Left lung (tissue), 10 donors: ENCODE data around the gene FREM1. TPM values are rescaled to one million over a fixed set of nuclear protein-coding genes. Genes with fewer than 3 reads are reported as not detected.

Experiments used
- ATAC-seq: fragments of 200-7000 bp; cut with Tn5 transposase; one replicate; pipeline ENCODE4 v1.9.1; 2020; ENCODE audit warnings: moderate library complexity
- DNase-seq, 4 donors: peaks; one replicate each; pipeline ENCODE4 v3.0.0-alpha.2; 2013 to 2020
- H3K27ac ChIP-seq, 2 donors: fragments of 200-600 bp; sonication (generic) in 1 of 2; one replicate each; pipeline versions ENCODE4 v1.5.0 to v1.8.0; 2020 to 2021
- H3K27me3 ChIP-seq, 2 donors: fragments of 200-600 bp; sonication (generic) in 1 of 2; one replicate each; pipeline versions ENCODE4 v1.5.0 to v1.8.0; 2020 to 2021
- H3K36me3 ChIP-seq, 2 donors: fragments of 200-600 bp; sonication (generic) in 1 of 2; one replicate each; pipeline versions ENCODE4 v1.5.0 to v1.8.0; 2020 to 2021
- H3K4me1 ChIP-seq, 2 donors: fragments of 200-600 bp; one replicate each; pipeline ENCODE4 v1.8.0; 2021
- H3K4me3 ChIP-seq, 2 donors: fragments of 200-600 bp; sonication (generic) in 1 of 2; one replicate each; pipeline versions ENCODE4 v1.5.0 to v1.8.0; 2020 to 2021; ENCODE audit warnings: mild to moderate bottlenecking in 1 of 2
- H3K9me3 ChIP-seq, 2 donors: fragments of 200-600 bp; sonication (generic) in 1 of 2; one replicate each; pipeline versions ENCODE4 v1.5.0 to v1.8.0; 2020 to 2021
- CTCF ChIP-seq, 2 donors: fragments of 200-600 bp; sonication (generic) in 1 of 2; IDR thresholded peaks; one replicate each; pipeline versions ENCODE4 v1.5.0 to v1.8.0; 2021; ENCODE audit warnings: antibody characterized with exemption in 2 of 2
- intact Hi-C, 2 donors: fragments of 100-400 bp; cut with DNase I; formaldehyde crosslinking; loops; one replicate each; pipeline versions ENCODE4 v1.11.2 to v1.14.2; 2022
- polyA plus RNA-seq, 6 donors: library from polyadenylated mRNA; unstranded; fragments of 120-200 nt; gene quantifications; one replicate each; pipeline ENCODE4 v1.2.1, GENCODE V29; 2013; ENCODE audit not compliant: insufficient read length in 6 of 6
- total RNA-seq, 2 donors: library from RNA; stranded (reverse); fragmentation: NEBNext Ultra II Directional; extraction: Animal tissue kit (Norgen Biotek cat#: 25700); gene quantifications; one replicate each; pipeline ENCODE4 v1.2.1, GENCODE V29; 2021
- donor health status: DM: no; HTN: yes; CAD: no.
- donor health status: DM: no; HTN: no; CAD: no.

FREM1 gene
- total and polyA plus RNA-seq, 8 donors = 2.4 to 104 (median 66.4) TPM

- no peak for TF ChIP-seq CTCF (IDR thresholded peaks at IDR 0.05)
- H3K4me1 ChIP-seq = no peaks in the 10 kb centered on the region
- no peaks in the 10 kb centered on the region for H3K27me3 ChIP-seq
- intact Hi-C loops = no loop called here
- DNase-seq (no peak), ATAC-seq (no peak)
- H3K36me3 ChIP-seq = no peaks in the 10 kb centered on the region
- no peak overlapping the region for H3K27ac ChIP-seq
- no peaks in the 10 kb centered on the region for H3K9me3 ChIP-seq
- no peak overlapping the region for H3K4me3 ChIP-seq
Observed at GRCh38 chr9:14911046-14911445, 818 bp upstream of the FREM1 start.

DNA sequence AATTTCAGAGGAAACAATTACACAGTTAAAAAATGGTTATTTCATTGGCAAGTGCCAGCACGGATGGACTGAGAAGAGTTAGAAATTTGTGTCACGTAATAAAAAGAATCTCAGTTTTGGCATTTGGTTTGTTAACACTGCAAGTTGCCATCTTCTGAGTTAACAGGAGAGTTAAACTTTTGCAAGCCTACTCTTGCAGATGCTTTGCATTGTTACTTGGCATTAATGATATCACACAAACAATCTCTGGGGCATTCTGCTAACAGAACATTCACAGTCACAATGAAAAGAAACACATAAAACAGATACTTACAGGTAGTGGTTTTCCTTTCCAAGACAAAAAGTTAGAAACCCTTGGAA lies 647 bp downstream of the FREM1 start:
- Histone ChIP-seq H3K27ac (peak overlapping the region in 1 of 2 donors; percentile 50), H3K9me3 (no peaks in the 10 kb centered on the region), H3K4me1 (no peaks in the 10 kb centered on the region), H3K27me3 (no peaks in the 10 kb centered on the region), H3K4me3 (no peak overlapping the region), H3K36me3 (no peaks in the 10 kb centered on the region)
- intact Hi-C loops = no loop called here
- DNase-seq (peak in 1 of 4 donors; percentile 34), ATAC-seq (peak; percentile 17)
- no peak for TF ChIP-seq CTCF (IDR thresholded peaks at IDR 0.05)

- ATAC-seq (no peak), DNase-seq (no peak)
- no peak for TF ChIP-seq CTCF (IDR thresholded peaks at IDR 0.05)
- Histone ChIP-seq H3K4me1 (no peaks in the 10 kb centered on the region), H3K4me3 (no peak overlapping the region), H3K27me3 (no peaks in the 10 kb centered on the region), H3K27ac (peak overlapping the region in 1 of 2 donors; percentile 50), H3K9me3 (no peaks in the 10 kb centered on the region), H3K36me3 (no peaks in the 10 kb centered on the region)
- intact Hi-C loops = no loop called here
Observed at GRCh38 chr9:14909181-14909580, 1.0 kb downstream of the FREM1 start.

DNA sequence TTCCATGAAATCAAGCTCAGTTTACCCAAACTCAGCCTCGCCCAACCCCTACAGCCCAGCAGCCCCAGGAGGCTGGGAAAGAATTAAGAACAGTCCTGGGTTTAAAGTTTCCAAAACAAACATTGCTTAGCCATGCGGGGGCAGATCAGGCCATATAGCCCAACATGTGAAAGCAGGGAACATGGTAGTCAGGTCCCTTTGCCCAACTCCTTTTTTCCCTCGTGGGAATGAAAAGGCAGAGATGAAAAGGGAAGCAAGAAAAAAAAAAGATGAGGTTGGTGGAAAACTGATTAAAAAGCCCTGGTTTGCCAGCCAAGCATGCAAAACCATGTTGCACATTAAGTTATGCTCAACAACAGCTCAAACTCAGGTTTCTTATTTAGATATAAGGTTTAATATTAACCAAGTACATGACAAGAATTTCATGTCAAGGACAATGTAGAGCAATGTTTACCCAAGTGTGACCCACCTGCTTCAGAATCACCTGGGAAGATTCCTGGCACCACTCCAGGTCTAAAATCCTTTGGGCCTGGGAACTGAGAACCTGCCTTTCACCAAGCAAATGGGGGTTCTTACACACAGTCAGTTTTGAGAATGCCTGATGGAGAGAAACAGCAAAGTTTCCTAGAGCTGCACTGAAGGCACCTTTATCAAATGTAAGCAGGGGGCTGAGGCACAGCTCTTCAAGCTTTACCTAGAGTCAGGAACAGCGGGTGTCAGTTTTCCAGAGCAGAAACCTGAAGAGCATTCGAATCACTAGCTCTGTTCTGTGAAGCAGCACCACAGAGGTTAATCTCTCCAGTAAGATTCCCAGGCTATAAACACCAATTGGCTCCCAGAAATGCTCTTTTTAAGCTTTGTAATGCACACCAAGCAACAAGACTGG lies 1.7 kb downstream of the FREM1 start:
- ATAC-seq = peak; percentile 21
- DNase-seq = no peak
- no peaks in the 10 kb centered on the region for H3K4me1 ChIP-seq

More for the DNA sequence above, 1.7 kb downstream of the FREM1 start:
- Histone ChIP-seq H3K27ac (no peak overlapping the region), H3K9me3 (no peaks in the 10 kb centered on the region), H3K36me3 (no peaks in the 10 kb centered on the region), H3K4me3 (no peak overlapping the region), H3K27me3 (no peaks in the 10 kb centered on the region)
- no peak for TF ChIP-seq CTCF (IDR thresholded peaks at IDR 0.05)
- intact Hi-C loops = no loop called here
